Activated CD8-positive, alpha-beta memory T cell treated with anti-CD3 and anti-CD28 coated beads for 24 hours (primary cell): ENCODE data around the gene PDX1.

ENCODE experiments used
- DNase-seq: peaks from one replicate; pipeline ENCODE4 v3.0.0-alpha.2; 2020

PDX1 gene

GRCh38 chr13:27971776-27972477 lies 52.1 kb downstream of the PDX1 start:
- no peak for DNase-seq

- DNase-seq = peak; percentile 21
These were observed 52.6 kb downstream of the PDX1 start for GRCh38 chr13:27972478-27972820.

DNA sequence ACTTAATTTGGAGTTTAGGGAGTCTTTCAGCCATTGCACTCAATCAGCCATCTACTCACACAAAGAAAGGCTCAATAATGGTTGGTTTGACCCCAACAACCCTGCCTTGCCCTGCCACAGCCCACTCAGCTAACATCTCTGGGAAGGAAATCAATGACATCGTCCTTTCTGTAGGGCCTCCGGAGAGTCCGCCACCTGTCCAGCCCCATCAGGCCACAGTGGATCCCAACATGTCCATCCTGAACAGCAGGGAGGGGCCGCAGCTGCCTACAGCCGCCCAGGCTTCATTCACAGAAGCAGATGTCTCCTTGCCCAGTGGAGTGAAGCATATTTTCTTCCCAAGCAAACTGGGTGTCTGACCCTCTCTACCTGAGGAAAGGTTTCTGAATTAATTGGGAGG lies 53.5 kb downstream of the PDX1 start:
- DNase-seq = peak; percentile 7

DNA sequence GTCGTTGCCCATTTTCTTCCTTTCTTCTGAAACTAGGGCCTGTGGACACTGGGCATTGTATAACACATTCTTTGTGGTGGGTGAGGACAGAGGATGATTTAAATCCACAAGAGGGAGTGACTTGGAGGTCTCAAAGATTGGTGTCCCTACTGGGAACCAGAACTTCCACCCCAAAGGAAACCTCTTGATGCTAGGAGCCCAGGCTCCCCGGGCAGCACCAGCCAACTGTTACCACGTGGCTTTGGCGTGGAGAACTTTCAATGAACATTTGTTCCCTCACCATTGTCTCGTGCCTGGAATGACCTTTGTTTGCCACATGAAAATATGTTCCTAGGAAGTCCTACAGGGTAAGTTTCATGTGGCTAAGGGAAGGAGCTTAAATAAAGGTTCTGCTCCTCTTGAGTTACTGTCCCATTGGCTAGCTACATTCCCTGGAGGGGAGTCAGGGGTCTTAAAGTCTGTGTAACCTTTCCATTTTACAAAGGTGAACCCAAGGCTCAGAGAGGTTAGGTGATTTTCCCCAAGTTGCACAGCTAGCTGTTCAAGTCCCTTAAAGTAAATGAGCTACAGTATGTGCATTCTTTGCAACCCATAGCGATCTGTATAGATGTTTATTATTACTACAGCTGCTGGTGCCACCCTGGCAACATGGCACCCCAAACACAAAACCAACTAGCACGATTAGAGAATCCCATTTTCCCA lies 54.3 kb downstream of the PDX1 start:
- peak; percentile 17 for DNase-seq
